ENCODE measurements around the gene ZNF576. TPM values are rescaled to one million over a fixed set of nuclear protein-coding genes. Genes with fewer than 3 reads are reported as not detected.

Gene ZNF576
- polyA plus RNA-seq, 1 experiment = 14.8 TPM

DNA sequence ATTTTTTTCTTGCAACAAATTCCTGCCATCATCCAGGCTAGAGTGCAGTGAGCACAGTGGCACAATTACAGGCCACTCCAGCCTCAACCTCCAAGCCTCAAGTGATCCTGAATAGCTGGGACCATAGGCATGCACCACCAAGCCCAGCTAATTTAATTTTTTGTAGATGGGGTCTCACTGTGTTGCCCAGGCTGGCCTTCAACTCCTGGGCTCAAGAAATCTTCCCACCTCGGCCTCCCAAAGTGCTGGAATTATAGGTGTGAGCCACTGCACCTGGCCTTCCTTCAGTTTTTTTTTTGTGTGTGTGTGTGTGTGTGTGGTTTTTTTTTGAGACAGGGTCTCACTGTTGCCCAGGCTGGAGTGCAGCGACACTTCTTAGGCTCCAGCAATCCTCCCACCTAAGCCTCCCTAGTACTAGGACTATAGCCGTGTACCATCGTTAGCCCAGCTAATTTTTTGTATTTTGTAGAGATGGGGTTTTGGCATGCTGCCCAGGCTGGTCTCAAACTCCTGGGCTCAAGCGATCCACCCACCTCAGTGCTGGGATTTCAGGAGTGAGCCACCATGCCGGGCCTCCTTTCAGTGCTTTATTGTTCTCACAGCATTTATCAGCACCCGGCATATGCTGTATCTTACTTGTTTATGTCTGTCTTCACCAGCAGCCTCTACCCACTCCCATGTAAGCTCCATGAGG, 9.6 kb downstream of the ZNF576 start:
- Histone ChIP-seq H3K27me3 (ENCODE audit: control insufficient read depth, insufficient read depth, low read length) (no peaks in the 10 kb centered on the region), H3K36me3 (ENCODE audit: control insufficient read depth, insufficient read depth, low read length) (peaks cover 4% of the 10 kb centered on the region), H3K4me3 (ENCODE audit: low read depth, low read length) (no peak overlapping the region)
- ChIA-PET CTCF (interaction anchor here (0.9 to 2.1 kb wide), 3 partner anchors 10 to 159 kb away, joined by 3 to 5 read pairs (median 3); no protein-coding TSS in a partner anchor), POLR2A (interaction anchor here (0.7 kb wide), 1 partner anchor 8 kb away, joined by 11 read pairs; no protein-coding TSS in a partner anchor)
- TF ChIP-seq, protein P1, sequence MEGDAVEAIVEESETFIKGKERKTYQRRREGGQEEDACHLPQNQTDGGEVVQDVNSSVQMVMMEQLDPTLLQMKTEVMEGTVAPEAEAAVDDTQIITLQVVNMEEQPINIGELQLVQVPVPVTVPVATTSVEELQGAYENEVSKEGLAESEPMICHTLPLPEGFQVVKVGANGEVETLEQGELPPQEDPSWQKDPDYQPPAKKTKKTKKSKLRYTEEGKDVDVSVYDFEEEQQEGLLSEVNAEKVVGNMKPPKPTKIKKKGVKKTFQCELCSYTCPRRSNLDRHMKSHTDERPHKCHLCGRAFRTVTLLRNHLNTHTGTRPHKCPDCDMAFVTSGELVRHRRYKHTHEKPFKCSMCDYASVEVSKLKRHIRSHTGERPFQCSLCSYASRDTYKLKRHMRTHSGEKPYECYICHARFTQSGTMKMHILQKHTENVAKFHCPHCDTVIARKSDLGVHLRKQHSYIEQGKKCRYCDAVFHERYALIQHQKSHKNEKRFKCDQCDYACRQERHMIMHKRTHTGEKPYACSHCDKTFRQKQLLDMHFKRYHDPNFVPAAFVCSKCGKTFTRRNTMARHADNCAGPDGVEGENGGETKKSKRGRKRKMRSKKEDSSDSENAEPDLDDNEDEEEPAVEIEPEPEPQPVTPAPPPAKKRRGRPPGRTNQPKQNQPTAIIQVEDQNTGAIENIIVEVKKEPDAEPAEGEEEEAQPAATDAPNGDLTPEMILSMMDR (IDR thresholded peaks at IDR 0.05; ENCODE audit: insufficient read depth, low read depth, low read length) = no peak
- no peak for DNase-seq (ENCODE audit: low read depth)

DNA sequence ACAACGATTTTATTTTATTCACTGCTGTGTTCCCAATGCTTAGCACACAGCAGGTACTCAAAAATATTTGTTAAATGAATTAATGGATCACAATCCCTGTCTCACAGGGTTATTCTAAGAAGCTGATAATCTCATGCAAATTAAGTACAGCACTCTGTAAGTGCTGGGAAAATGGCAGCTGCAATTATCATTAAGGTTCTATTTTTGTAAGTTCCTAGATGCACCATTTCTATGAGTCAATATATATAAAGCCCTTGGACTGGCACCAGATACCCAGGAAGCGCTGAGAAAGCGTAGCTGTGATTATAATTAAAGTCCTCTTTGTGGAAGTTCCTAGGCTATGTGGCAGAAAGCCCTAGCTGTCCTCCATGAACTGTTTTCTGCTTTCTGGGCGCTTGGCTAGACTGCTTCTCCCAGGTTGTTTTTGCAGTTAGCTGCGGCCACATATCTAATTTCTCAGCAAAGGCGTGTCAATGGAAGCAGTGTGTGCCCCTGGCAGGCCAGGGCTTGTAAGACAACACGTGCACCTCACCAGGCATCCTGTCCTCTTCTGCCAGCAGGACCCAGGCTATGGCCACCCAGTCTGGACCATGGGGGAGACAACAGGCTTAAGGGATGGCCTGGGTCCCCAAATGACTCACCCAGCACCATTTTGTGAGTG, 10.3 kb downstream of the ZNF576 start:
- Histone ChIP-seq H3K36me3 (ENCODE audit: control insufficient read depth, insufficient read depth, low read length) (peaks cover 4% of the 10 kb centered on the region), H3K4me3 (ENCODE audit: low read depth, low read length) (no peak overlapping the region), H3K27me3 (ENCODE audit: control insufficient read depth, insufficient read depth, low read length) (no peaks in the 10 kb centered on the region)
- TF ChIP-seq, protein P1 (IDR thresholded peaks at IDR 0.05; ENCODE audit: insufficient read depth, low read depth, low read length) = no peak
- DNase-seq (ENCODE audit: low read depth) = no peak
- ChIA-PET CTCF (interaction anchor here (0.9 to 2.1 kb wide), 3 partner anchors 9 to 159 kb away, joined by 3 to 5 read pairs (median 3); no protein-coding TSS in a partner anchor), POLR2A (no interaction called here)

DNA sequence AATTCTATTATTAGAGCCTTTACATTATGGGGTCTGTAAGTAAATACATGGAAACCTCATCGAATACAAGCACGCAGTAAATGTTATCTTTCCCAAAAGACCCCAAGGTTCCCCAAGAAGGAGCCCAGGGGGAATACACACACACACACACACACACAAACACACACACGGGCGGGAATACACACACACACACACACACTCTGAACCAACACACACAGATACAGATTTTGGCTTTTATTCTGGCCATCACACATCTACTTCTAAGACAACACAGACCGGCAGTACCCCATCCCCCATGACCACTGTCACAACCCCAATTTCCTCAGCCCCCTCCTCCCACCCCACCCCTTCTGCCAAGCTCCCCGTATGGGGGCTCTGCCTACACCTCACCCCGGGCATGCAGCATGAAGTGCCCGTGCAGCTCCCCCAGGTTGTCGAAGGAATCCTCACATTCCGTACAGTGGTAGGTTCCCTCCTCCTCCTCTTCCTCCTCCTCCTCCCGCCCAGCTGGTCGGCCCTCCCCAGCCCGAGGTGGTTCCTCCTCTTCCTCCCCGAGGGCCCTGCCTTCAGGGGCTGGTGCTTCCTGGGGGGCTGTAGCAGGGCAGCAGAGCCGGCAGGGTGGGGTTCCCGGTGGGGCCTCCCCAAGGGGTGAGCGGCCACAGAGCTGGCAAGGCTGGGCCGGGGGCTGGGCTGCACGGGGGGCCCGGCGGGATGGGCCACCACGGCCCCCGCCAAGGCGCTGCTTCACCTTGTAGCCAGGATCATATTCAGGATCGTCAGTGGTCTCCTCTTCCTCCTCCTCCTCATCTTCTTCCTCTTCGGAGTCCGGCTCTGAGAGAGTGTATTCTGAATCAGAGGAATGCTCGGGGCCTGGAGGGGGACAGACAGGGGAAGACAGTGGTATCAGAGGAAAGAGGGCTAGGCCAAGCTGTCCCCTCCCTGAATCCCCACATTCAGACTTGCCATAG, 11.1 kb downstream of the ZNF576 start:
- ChIA-PET CTCF (interaction anchor here (1.2 to 2.1 kb wide), 2 partner anchors 8 to 13 kb away, joined by 3 to 5 read pairs; no protein-coding TSS in a partner anchor), POLR2A (no interaction called here)
- Histone ChIP-seq H3K4me3 (ENCODE audit: low read depth, low read length) (no peak overlapping the region), H3K27me3 (ENCODE audit: control insufficient read depth, insufficient read depth, low read length) (no peaks in the 10 kb centered on the region), H3K36me3 (ENCODE audit: control insufficient read depth, insufficient read depth, low read length) (peaks cover 10% of the 10 kb centered on the region)
- no peak for DNase-seq (ENCODE audit: low read depth)
- TF ChIP-seq, protein P1 (IDR thresholded peaks at IDR 0.05; ENCODE audit: insufficient read depth, low read depth, low read length) = no peak

DNA sequence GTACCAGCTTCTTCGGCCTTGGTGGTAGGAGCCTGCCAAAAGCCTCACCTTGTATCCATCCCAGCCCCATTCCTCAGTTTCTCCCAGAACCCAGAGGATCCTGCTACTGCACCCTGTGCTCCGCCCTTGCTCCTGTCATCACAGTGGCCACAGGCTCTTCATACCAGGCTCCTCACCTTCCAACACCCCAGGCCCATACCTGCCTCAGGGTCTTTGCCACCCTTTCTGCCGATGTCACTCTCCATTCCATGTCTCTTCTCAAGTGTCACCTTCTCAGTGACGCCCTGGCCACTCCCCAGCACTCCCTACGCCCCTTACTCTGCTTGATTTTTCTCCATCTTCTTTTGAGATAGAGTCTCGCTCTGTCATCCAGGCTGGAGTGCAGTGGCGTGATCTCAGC, 13.5 kb downstream of the ZNF576 start:
- Histone ChIP-seq H3K4me3 (ENCODE audit: low read depth, low read length) (no peak overlapping the region), H3K36me3 (ENCODE audit: control insufficient read depth, insufficient read depth, low read length) (peaks cover 8% of the 10 kb centered on the region), H3K27me3 (ENCODE audit: control insufficient read depth, insufficient read depth, low read length) (no peaks in the 10 kb centered on the region)
- POLR2A ChIA-PET = no interaction called here
- CTCF ChIA-PET = no interaction called here
- no peak for DNase-seq (ENCODE audit: low read depth)
- TF ChIP-seq, protein P1 (IDR thresholded peaks at IDR 0.05; ENCODE audit: insufficient read depth, low read depth, low read length) = no peak

All from BJ (cell line).